ENCODE results near the gene MINDY3. TPM values are rescaled to one million over a fixed set of nuclear protein-coding genes. Genes with fewer than 3 reads are reported as not detected.

MINDY3 gene
- total RNA-seq, 1 donor from 2014 or later, result 30.8 TPM

DNA sequence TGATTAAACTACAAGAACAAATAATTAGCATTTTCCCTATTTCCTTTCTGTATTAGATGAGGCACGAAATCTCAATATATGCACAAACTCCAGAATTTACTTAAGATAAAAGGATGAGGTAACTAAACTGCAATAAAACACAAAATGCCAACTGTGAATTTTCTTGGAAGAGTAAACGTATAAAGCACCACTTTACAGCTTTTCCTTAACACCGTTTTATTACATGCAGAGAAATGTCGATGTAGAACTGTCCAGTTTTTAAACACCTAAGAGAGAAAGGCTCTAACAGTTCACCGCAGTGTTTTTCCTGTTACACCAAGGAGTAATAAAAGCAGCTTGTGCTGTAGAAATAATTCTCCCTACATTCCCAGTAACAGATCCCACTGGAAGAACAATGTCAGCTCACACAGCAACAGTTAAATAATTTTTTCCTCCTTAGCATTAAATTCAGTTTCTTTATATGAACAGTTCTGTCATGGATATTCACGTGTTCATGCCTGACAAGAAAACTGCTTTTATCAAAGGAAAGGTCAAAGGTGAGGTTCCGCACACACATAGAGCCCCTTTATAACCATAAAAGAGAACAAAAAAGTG lies 52.0 kb downstream of the MINDY3 start:
- no peak for DNase-seq (ENCODE audit: low spot score)

DNA sequence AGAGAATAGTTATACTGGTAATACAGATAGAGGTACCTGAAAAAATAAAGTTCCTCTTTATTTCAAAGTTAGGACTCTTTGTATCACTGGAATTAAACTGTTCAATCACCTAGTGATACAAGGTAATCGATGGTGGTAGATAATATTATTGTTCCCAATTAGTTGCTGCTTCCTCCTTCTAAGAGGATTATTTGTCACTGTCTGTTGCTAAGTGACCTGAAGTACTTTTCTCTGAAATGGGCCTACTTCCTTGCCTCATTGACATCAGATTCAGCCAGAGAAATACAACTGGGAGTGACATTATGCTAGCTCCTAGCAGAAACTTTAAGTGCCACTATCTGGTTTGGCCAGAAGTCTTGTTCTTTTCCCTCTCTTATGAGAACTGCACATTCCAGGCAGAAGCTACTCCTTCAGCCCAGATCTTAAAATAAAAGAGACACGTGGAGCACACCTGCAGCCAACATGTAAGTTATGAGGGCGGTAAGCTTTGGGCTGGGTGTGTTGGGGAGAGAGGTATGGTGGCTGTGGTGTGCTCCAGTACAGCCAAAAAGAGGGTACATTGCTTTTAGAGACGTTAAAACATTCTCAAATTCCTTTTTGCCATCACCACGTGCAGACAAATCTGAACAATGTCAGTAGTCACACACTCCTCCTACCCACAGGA lies 54.8 kb downstream of the MINDY3 start:
- DNase-seq (ENCODE audit: low spot score), result no peak

DNA sequence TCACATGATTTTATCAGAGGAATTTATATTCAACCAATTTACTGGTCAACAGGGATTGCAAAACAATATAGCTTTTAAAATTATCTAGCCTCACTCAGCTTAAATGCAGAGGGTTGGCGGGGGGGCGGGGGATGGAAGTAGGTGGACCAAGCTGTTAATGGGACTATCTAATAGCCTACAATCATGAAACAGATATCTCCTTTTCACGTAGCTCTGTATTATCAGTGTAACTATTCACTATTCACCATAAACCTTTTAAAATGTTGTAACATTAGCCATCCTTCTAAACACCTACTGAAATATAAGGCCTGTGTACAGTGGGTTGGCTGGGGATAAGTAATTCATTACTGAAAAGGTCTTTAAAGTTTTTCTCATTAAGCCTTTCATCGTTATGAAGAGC lies 56.2 kb downstream of the MINDY3 start:
- no peak for DNase-seq (ENCODE audit: low spot score)

DNA sequence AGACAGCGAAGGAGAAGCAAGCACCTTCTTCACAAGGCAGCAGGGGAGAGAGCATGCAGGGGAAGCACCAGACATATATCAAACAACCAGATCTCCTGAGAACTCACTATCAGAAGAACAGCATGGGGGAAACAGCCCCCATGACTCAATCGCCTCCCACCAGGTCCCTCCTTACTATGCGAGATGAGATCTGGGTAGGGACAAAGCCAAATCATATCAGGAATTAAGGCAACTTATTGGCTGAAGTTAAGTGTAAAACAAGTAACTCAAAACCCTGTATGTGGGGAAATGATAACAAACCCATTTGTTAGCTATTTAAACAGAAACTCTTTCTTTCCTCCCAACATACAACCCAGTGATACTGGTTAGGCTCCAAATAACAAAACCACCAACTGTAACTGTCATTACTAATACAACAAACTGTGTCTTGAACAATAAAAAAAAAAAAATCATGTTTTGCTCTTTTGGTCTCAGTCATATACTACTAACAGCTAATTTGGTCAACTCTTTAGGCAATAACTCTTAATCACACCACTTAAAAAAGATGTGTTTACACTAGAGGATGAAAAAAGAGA lies 57.8 kb downstream of the MINDY3 start:
- DNase-seq (ENCODE audit: low spot score), result no peak

DNA sequence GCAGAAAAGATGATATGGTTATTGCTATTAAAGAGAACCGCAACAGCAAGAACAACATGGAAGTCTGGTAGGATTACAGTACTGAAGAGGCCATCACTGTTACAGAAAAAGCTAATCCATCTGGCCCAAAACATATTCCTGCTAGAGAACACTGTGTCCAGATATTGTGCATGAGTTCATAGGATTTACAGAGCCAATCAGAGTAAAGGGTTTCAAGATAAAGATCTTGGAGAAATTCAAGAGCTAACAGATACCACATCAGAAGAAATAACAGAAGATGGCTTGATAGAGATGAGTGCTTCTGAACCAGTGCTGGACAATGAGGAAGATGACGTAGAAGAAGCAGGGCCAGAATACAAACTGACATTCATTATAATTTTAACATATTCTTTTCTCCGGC lies 58.7 kb downstream of the MINDY3 start:
- DNase-seq (ENCODE audit: low spot score), result no peak

DNA sequence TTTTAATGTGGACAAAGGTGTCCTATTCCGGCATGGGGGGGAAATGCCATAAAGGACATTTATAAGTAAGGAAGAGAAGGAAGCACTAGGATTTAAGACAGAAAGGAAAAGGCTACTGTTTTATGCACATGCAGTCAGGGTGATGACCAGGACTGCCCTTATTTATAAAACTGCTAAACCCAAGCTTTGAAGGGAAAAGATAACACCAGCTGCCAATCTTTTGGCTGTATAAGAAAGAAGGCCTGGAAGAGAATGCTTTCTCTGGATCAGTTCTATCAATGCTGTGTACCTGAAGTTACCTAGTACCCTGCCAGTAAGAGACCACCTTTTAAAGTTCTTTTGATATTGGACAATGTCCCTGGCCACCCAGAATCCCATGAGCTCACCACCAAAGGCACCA lies 59.2 kb downstream of the MINDY3 start:
- DNase-seq (ENCODE audit: low spot score), result no peak

DNA sequence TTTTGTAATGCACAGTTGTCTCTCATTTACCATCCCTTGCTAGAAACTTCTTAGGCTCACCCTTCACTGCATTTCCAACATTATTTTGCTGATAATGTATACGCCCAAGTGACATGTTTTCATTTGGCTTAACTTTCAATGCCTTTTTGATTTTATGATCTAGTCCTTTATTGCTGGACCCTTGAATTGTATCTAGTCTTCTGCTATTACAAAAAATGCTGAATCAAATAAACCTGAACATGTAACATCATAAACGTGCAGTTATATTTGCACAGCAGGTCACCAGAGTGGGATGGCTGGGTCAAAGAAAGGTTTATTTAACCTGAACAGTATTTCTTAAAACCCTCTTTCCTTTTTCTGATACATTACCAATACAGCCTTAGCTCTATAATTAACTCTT lies 63.0 kb downstream of the MINDY3 start:
- DNase-seq (ENCODE audit: low spot score), result no peak

DNA sequence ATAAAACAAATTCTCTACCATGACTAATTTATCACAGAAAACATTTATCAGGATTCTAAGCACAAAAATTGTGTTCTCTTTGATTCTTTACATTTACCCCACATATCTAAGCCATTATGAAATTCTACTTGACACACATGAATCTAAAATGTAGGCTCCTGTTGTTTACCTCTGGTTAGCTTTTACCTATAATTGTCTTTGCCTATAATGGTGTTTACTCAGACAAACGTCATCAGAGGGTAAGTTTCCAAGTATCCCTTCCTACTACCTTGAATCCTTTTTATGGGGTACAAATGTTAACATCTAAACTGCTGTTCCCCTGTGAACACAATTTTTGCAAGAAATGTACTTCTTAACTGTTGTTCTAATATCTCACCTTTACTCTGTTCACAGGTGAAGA lies 63.5 kb downstream of the MINDY3 start:
- no peak for DNase-seq (ENCODE audit: low spot score)

DNA sequence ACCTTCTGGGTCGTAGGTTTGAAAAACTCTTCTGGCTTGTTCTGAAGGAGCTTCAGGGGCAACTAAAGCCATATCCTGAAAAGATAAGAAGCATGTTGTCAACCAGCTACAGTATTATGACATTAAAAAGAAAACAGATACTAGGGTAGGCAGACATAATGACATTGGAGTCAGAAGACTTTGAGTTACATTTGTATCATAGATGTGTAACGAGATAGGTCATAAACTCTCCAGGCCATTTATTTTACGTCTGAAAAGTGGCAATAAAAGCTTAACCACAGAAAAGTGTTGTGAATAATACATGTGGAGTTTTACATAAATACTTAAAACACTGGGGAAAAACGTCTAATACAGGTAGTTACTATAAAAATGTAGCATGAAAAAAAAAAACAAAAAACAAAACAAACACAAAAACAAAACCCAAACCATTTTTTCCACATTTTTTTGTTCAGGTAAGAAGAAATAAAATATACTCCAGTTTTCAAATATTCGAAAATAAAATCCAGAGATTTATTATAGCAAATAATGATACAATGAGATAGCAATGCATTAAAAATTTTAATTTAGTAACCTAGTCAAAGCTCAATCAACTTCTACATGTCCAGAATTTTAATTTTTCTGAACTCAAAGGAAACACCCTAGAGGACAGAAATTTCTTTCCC lies 64.1 kb downstream of the MINDY3 start:
- no peak for DNase-seq (ENCODE audit: low spot score)

DNA sequence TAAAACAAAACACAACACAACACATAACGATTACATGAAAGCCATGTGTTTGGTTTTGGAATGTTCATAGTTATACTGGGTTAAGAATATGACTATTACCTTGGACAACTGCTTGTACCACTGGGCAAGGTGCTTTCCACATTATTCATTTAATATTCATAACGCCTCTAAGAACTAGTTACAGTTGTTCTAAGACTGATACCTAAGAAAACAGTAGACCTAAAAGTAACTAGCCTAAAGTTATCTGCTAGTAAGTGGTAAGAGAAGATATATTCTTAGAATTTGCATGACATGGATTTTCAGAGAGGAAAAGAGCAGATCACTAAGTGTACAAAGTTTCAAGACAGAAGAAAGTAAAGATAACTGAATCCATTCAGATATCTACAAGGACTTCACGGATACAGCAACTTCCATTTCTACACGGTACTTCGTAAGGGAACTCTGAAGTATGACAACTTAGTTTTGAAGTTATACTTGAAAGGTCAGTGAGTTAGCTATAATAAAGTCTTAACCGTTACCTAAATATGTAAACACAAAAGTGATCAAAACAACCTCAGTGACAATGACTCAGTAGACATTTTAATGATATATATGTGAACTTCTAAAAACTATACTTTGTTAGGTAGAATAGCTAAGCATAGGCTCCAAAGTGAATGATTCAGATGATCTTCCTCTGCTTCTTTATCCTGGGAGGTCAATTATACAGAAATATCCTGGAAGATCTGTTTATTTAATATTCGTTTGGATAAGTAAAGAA lies 65.1 kb downstream of the MINDY3 start:
- DNase-seq (ENCODE audit: low spot score), result no peak

DNA sequence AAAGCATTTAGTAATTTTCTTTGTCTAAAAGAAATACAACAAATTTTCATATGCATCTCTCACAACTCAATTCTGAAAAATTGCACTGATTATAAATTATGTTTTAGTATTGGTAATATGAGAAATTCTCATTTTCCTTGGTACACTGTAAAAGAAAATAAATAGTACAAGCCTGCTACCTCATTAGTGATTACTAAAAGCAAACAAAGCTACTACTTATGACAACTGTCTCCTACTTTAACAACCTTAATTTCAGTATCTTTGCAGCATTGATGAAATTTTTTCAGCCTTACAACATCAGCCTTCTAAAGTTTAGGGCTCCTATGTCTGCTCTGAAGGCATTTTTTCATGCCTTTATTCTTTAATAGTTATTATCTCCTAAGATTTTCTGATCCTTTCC lies 65.7 kb downstream of the MINDY3 start:
- no peak for DNase-seq (ENCODE audit: low spot score)

DNA sequence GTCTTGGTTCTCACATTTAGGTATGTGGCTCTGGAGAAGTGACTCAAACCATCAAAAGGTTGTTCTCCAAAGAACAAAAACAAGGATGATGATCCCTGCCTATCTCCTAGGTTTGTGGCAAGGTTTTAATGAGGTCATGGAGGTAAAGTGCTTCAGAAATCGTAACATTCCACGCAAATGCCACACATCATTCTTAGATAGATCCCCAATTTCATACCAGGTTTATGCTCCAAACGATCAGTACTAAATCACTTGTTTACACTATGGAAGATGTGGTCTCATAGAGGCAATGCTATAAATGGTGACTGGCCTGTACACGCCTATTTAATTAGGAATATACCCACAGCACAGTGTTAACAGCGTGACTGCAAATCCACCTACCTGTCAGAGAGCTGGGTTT lies 66.6 kb downstream of the MINDY3 start:
- no peak for DNase-seq (ENCODE audit: low spot score)

DNA sequence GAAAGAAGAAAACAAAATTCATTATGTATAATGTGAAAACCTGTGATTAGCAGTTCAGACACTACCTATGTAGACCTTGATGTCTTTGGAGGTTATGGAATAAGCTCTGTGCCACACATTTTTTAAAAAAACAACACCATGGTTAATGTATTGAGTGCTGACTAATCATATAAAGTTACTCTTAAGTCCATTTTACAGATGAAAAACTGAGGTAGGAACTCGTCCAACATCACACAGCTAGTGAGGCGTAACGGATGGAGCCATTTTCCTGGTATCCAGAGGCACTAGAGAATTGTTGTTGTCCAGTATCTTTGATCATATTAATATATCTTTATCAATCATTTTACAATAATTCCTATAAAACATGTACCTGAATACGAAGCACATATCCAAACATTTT lies 67.5 kb downstream of the MINDY3 start:
- DNase-seq (ENCODE audit: low spot score), result no peak

DNA sequence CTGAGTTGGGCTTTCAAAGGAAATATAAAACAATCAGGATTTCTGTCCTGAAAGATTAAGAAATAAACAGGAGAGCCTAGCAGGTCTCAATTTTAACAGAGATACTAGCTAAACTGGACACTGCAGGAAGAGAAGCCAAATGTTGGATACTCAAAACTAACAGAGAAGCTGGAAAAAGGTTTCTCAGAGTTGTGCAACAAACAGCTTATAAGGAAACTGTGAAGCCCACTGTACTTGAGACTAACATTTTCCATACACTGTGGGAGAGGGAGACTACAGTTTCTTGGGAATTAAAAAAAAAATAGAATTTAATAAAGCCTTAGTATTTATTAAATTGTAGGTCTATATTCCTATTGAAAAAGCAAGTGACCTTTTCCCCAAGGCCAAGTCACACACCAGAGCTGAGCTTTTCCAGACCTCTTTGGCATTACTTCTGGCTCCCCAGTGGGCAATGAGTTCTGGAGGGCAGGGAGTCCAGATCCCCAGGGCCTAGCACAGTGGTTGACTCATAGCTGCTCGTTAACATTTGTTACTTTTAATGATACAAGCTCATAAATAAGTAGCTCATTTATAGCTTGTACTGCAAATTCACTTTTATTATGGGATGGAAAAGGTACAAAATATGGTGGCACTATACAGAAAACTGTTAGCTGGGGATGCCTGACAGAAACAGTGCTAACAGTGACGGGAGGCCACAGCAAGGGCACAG lies 68.3 kb downstream of the MINDY3 start:
- peak; percentile 4 for DNase-seq (ENCODE audit: low spot score)

DNA sequence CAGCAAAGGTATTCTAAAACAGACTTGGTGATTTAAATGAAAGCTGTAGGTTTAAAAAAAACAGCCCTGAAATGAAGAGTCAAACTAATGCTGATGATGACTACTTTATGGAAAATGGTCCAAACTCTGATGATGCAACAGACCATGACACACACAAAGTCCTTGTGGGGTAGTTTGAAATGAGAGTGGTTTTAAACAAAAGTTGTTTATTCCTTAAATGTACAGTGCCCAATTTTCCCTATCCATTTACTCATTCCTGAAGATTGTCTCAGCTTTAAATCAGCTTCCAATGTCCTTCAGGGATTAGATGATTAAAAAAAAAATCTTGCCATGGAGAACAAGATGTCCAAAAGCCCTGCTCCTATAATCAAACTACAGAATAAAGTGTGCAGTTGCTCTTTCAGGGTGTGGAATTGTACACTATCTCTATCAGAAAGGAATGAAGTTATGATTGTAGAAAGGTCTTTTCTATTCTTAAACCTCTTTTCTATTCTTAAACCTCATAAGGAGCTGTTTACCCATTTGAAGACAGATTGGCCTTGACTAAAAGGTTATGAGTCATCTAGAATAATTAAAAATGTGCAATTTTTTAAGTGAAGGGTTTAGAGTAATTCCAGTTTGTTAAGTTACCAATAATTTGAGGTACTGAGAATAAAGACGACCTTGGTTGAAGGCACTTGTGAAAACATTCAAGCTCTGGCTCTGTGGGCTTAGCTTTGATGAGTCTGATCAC lies 70.3 kb downstream of the MINDY3 start:
- DNase-seq (ENCODE audit: low spot score), result no peak

DNA sequence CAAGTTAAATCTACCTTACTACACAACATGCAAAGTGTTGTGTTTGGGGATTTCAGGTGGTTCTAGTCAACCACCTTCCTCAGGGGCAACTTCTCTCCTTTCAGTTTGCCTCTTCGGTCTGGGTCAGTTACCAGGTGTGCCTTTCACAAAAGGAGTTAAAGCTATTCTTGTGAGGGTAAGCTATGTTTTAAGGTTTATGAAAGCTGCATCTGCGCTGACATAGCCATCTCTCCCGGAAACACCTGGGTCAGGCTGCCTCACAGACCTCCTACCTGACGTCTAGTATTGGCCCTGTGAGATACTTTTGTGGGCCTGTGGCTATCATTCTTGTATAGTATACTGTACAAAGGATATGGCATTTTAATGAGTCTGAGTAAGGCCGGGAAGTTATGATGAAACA lies 72.9 kb downstream of the MINDY3 start:
- no peak for DNase-seq (ENCODE audit: low spot score)

DNA sequence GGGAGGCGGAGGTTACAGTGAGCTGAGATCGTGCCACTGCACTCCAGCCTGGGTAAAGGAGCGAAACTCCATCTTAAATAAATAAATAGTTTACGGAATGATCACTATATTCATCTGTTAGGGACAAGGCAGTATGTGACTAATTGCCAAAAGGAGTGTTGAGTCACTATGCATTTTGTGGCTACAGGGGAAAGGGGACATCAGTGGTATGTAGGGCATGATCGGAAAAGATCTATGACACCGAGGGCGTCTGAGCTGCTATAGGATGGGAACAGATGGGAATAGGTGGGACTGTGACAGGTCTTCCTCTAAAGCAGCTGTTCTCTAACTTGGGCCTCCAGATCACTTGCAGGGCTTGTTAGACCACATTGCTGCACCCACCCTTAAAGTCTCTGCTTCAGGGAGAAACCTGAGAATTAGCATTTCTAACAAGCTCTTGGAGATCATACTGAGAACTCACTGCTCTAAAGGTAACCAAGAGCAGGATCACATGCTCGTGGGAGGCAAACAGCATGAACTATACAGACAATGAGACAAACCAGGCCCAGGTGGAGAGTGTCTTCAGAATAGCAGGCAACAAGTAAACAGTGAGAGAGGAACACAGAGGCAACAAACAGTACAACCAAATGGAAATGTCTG lies 75.5 kb downstream of the MINDY3 start:
- DNase-seq (ENCODE audit: low spot score), result peak; percentile 12

DNA sequence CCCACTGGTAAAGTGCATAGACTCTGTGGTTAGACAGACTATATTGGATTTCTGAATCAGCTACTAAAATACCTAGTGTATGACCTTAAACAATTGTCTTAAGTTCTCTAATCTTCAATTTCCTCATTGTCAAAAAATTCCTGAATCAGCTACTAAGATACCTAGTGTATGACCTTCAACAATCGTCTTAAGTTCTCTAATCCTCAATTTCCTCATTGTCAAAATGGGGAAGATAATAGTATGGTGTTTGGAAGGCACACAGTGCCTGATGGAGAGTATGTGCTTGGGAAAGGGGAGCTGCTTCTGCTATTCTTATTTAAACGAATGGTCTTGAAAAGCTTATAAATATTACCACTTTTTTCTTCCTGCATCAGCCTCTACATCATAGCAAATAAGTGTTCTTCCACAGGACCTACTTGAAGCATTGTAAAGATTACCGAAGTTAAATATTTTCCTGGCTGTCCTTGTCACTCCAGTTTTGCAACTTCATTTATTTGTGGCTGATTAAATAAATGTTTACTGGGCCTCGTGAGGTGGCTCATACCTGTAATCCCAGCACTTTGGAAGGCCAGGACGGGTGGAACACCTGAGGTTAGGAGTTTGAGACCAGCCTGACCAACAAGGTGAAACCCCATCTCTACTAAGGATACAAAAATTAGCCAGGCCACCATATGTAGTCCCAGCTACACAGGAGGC lies 76.2 kb downstream of the MINDY3 start:
- DNase-seq (ENCODE audit: low spot score), result no peak

DNA sequence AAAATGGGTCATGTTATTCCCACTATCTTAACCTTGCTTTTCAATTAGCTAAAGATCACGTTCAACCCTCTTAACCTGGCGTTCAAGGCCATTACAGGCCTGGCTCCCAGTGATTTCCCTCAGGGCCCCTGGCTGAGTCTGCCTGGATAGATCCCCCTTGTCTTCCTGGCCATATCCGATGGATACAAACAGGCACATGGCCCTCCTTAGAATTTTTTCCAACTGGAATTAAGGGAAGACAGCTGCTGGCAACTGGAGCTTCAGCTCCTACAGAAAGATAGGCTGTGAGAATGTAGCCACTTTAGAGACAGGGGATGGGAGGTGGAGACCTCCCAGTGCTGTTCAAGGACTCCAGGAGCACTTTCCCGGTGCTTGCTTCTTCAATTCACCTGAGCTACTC lies 77.5 kb downstream of the MINDY3 start:
- no peak for DNase-seq (ENCODE audit: low spot score)
